HepG2 (cell line): Measurements from ENCODE around the gene BORCS5. TPM values are rescaled to one million over a fixed set of nuclear protein-coding genes. Genes with fewer than 3 reads are reported as not detected.

ENCODE experiments used
- ARNTL ChIP-seq: sonication (generic); formaldehyde crosslinking; IDR thresholded peaks from 2 replicates; pipeline ENCODE4 v1.4.0; 2020; ENCODE audit warnings: mild to moderate bottlenecking, missing genetic modification reagents
- BRD4 ChIP-seq: sonication (generic); formaldehyde crosslinking; IDR thresholded peaks from 2 replicates; pipeline ENCODE4 v1.4.0; 2020; ENCODE audit warnings: missing genetic modification reagents
- FUBP1 ChIP-seq: sonication (generic); formaldehyde crosslinking; IDR thresholded peaks from 2 replicates; pipeline ENCODE4 v1.5.1; 2020; ENCODE audit warnings: missing genetic modification reagents, mild to moderate bottlenecking, borderline replicate concordance
- KDM5B ChIP-seq: sonication (generic); formaldehyde crosslinking; IDR thresholded peaks from 2 replicates; pipeline ENCODE4 v1.4.0; 2020; ENCODE audit warnings: missing genetic modification reagents, mild to moderate bottlenecking, borderline replicate concordance
- KMT2A ChIP-seq: sonication (generic); formaldehyde crosslinking; IDR thresholded peaks from 2 replicates; pipeline ENCODE4 v1.4.0; 2020; ENCODE audit warnings: missing genetic modification reagents
- MEIS2 ChIP-seq: sonication (generic); formaldehyde crosslinking; IDR thresholded peaks from 2 replicates; pipeline ENCODE4 v1.9.0; 2021; ENCODE audit warnings: mild to moderate bottlenecking, missing genetic modification reagents
- MIXL1 ChIP-seq: IDR thresholded peaks from 2 replicates; pipeline ENCODE4 v1.6.1; 2016
- PLRG1 ChIP-seq: fragments of 450-650 bp; conservative IDR thresholded peaks from 2 replicates; pipeline ENCODE4 v1.6.1; 2016
- RAD51 ChIP-seq: fragments of 450-650 bp; IDR thresholded peaks from 2 replicates; pipeline ENCODE4 v1.6.1; 2016; ENCODE audit warnings: borderline replicate concordance
- REST ChIP-seq, 2 experiments: IDR thresholded peaks; 2 replicates each; pipeline ENCODE4 v1.6.1; 2011 to 2012; ENCODE audit warnings: low read length in 2 of 2, borderline replicate concordance in 1 of 2, low read depth in 1 of 2, mild to moderate bottlenecking in 1 of 2, moderate library complexity in 1 of 2
- SAFB2 ChIP-seq: sonication (generic); formaldehyde crosslinking; IDR thresholded peaks from 2 replicates; pipeline ENCODE4 v1.5.1; 2020; ENCODE audit warnings: missing genetic modification reagents, low read depth, mild to moderate bottlenecking, borderline replicate concordance
- ZFAT ChIP-seq: sonication (generic); formaldehyde crosslinking; conservative IDR thresholded peaks from 2 replicates; pipeline ENCODE4 v1.8.1; 2023; ENCODE audit warnings: missing genetic modification reagents, inconsistent platforms
- ZFP91 ChIP-seq: sonication (generic); formaldehyde crosslinking; IDR thresholded peaks from 2 replicates; pipeline ENCODE4 v1.9.0; 2022; ENCODE audit warnings: missing genetic modification reagents, mild to moderate bottlenecking, borderline replicate concordance
- ZNF124 ChIP-seq: sonication (generic); formaldehyde crosslinking; IDR thresholded peaks from 2 replicates; pipeline ENCODE4 v1.4.0; 2020; ENCODE audit warnings: missing genetic modification reagents
- ZNF343 ChIP-seq: sonication (generic); formaldehyde crosslinking; IDR thresholded peaks from 2 replicates; pipeline ENCODE4 v1.4.0; 2020; ENCODE audit warnings: mild to moderate bottlenecking, missing genetic modification reagents
- ZNF549 ChIP-seq: sonication (generic); formaldehyde crosslinking; IDR thresholded peaks from 2 replicates; pipeline ENCODE4 v1.5.0; 2020; ENCODE audit warnings: missing genetic modification reagents
- ZNF597 ChIP-seq: sonication (generic); formaldehyde crosslinking; IDR thresholded peaks from 2 replicates; pipeline ENCODE4 v1.5.0; 2020; ENCODE audit warnings: missing genetic modification reagents
- ZNF629 ChIP-seq: sonication (generic); formaldehyde crosslinking; conservative IDR thresholded peaks from 2 replicates; pipeline ENCODE4 v1.5.0; 2020; ENCODE audit warnings: missing genetic modification reagents
- polyA plus RNA-seq, 8 experiments: library from polyadenylated mRNA; depleted of rRNA in 3 of 8; stranded (reverse) in 7 of 8; unstranded in 1 of 8; fragments of >200 nt; fragmentation: Illumina TruSeq in 4 of 8; extraction: Trizol in 4 of 8; gene quantifications; 2 replicates each; pipeline versions ENCODE4 v1.2.1 to v1.2.3, GENCODE V29; 2011 to 2016; ENCODE audit warnings: low read depth in 4 of 8, missing spikeins in 1 of 8, mixed read lengths in 1 of 8; ENCODE audit not compliant: insufficient read depth in 1 of 8
- total RNA-seq, 5 experiments: library from RNA; depleted of rRNA; stranded (reverse); fragments of >200 nt; fragmentation: Illumina TruSeq; extraction: Trizol; gene quantifications; 2 replicates each; pipeline ENCODE4 v1.2.3, GENCODE V29; 2016; ENCODE audit warnings: low read depth in 1 of 5

Gene BORCS5
- total and polyA plus RNA-seq, 2 of the 13 experiments (the other 11 are each of a cell fraction or from before 2014, with no cell fraction given) = 3.9 to 4.7 TPM

GRCh38 chr12:12449533-12450025, 92.7 kb downstream of the BORCS5 start (continued):
- no peak for TF ChIP-seq ZNF597
- TF ChIP-seq KMT2A (CRISPR knock-in tag) = peak; percentile 81
- peak; percentile 82; the same call in 1 of the 2 replicates for TF ChIP-seq ZNF124 (CRISPR knock-in tag)
- TF ChIP-seq MEIS2 = peak; percentile 89; the same call in 1 of the 2 replicates
- TF ChIP-seq KDM5B (CRISPR knock-in tag) = no peak
- TF ChIP-seq MIXL1 (CRISPR knock-in tag) = peak; percentile 100
- TF ChIP-seq SAFB2 (CRISPR knock-in tag) = no peak
- no peak for TF ChIP-seq PLRG1
- TF ChIP-seq RAD51 = no peak
- 0 out of 2 replicates have a peak, but pooled peaks have one; percentile 41 for TF ChIP-seq ZNF629 (CRISPR knock-in tag)
- no peak; the same call in 1 of the 2 replicates for TF ChIP-seq ZFP91 (CRISPR knock-in tag)
- no peak for TF ChIP-seq ZNF549 (CRISPR knock-in tag)
- no peak for TF ChIP-seq ZFAT (CRISPR knock-in tag)
- TF ChIP-seq ARNTL (CRISPR knock-in tag) = peak; percentile 64; the same call in 1 of the 2 replicates
- TF ChIP-seq FUBP1 (CRISPR knock-in tag) = 0 out of 2 replicates have a peak, but pooled peaks have one; percentile 17
- TF ChIP-seq REST (IDR thresholded peaks at IDR 0.05; ENCODE audit: borderline replicate concordance in 1 of 2, low read depth in 1 of 2, low read length in 2 of 2) = peak in 1 of 2 experiments; percentile 60; a peak in 1 of 4 replicates
- TF ChIP-seq ZNF343 (CRISPR knock-in tag) = peak; percentile 16; the same call in 1 of the 2 replicates
- TF ChIP-seq BRD4 (CRISPR knock-in tag) = peak; percentile 80
